GM12872 (cell line): ENCODE data around the gene CD37.

Source experiments
- TF ChIP-seq, protein P1 (sequence below): IDR thresholded peaks from 3 replicates; pipeline ENCODE4 v1.5.1; 2011; ENCODE audit warnings: low read depth, mild to moderate bottlenecking, low read length, moderate library complexity; ENCODE audit not compliant: insufficient read depth

The CD37 gene

DNA sequence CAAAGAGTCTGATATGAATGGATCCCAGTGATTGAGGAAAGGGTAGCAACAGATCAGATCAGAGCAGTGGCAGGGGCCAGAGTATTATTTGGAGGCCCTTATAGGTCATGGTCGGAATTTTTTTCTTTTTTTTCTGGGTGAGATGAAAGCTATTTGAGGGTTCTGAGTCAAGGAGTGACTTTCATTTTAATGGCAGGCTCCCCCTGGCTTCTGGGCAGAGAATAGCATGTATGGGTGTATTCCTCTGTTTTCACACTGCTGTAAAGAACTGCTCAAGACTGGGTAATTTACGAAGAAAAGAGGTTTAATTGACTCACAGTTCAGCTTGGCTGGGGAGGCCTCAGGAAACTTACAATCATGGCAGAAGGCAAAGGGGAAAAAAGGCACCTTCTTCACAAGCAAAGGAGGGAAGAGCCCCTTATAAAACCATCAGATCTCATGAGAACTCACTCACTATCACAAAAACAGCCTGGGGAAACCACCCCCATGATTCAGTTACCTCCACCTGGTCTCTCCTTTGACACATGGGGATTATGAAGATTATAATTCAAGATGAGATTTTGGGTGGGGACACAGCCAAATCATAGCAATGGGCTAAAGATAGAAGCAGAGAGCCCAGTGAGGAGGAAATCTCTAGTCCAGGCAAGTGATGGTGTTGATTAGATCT, 7.2 kb upstream of the CD37 start:
- TF ChIP-seq, protein P1, sequence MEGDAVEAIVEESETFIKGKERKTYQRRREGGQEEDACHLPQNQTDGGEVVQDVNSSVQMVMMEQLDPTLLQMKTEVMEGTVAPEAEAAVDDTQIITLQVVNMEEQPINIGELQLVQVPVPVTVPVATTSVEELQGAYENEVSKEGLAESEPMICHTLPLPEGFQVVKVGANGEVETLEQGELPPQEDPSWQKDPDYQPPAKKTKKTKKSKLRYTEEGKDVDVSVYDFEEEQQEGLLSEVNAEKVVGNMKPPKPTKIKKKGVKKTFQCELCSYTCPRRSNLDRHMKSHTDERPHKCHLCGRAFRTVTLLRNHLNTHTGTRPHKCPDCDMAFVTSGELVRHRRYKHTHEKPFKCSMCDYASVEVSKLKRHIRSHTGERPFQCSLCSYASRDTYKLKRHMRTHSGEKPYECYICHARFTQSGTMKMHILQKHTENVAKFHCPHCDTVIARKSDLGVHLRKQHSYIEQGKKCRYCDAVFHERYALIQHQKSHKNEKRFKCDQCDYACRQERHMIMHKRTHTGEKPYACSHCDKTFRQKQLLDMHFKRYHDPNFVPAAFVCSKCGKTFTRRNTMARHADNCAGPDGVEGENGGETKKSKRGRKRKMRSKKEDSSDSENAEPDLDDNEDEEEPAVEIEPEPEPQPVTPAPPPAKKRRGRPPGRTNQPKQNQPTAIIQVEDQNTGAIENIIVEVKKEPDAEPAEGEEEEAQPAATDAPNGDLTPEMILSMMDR = peak; percentile 73

DNA sequence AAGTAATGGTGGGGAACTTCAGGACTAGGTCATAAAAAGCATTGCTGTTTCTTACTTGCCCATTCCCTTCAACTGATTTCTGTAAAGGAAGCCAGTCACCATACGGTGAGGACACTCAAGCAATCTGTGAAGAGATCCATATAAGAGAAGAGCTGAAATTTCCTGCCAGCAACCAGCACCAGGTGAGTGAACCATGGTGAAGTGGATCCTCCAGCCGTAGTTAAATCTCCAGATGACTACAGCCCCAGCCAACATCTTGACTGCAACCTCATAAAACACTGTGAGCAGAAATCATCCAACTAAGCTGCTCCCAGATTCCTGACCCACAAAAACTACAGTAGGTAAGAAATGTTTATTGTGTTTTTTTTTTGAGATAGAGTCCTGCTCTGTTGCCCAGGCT, 6.5 kb upstream of the CD37 start:
- TF ChIP-seq, protein P1 = no peak

DNA sequence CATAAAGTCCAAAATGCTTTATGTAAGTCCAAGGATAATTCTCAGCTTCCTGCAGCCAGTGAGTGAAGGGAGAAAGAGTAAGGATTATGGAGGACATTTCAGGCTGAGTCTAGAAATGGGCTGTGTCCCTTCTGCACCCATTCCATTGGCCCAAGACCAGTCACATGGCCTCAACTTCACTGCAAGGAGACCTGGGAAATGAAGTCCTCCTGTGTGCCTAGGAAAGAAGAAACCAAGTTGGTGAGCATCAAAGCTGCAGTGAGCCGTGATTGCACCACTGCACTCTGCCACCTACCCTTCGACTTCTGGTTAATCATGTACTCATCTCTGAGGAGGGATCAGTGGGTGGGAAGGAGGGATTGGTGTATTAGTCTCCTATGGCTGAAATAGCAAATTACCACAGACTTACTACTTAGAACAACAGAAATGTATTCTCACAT, 3.6 kb upstream of the CD37 start:
- TF ChIP-seq, protein P1 = no peak

DNA sequence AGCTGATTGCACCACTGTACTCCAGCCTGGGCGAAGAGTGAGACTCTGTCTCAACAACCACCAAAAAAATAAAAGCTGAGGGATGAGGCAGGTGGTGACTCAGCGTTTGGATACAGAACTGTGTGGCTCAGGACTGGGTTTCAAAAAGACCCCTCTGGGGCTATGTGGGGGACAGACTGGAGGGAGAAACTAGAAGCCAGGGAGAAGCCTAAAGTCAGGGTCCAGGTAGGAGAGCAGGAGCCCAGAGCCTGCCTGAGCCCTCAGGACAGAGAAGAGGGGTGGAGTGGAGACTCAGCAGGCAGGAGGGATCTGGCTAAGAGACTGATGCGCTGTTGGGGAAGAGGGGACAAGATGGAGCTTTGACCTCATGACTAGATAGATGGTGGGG, 1.8 kb upstream of the CD37 start:
- TF ChIP-seq, protein P1 = no peak

DNA sequence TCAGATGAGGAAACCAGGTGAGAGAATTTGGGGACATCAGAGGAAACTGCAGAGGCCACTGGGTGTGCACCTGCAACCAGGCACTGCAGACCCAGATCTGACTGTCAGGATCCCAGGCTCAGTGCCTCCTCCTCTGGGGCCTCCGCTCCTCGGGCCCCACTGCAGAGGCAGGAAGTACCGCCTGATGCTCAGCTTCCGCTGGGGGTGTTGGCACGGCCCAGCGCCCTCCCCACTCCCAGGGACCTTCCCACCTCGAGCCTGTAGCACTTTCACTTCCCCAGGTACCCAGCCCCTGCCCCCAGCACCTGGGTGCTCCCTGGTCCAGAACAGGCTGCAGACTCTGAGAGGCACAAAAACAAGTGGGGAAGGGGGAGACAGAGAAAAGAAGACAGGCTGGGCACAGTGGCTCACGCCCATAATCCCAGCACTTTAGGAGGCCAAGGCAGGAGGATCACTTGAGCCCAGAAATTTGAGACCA, 1.4 kb upstream of the CD37 start:
- TF ChIP-seq, protein P1 = no peak

DNA sequence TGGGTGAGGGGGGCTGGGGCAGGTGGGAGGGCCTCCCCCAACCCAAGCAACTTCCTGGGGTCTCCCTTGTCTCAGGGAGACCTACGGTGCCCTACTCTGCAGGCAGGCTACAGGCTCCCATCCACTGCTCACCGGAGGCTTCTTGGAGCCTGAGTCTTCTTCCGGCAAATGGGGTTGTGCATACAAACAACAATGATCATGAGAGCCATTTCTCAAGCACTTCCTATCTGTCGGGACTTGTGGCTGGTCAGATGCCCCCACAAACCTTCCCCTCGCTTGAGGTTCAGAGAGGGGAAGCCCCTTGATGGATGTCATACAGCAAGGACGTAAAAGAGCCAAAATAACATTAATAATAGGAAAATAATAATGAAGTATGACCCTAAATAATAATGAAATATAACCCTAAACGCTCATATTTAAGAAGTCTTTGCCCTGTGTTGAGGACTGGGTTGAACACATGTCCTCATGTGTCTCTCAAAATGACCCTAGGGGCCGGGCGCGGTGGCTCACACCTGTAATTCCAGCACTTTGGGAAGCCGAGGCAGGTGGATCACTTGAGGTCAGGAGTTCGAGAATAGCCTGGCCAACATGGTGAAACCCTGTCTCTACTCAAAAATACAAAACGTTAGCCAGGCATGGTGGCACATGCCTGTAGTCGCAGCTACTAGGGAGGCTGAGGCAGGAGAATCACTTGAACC, 727 bp downstream of the CD37 start:
- TF ChIP-seq, protein P1 = no peak

DNA sequence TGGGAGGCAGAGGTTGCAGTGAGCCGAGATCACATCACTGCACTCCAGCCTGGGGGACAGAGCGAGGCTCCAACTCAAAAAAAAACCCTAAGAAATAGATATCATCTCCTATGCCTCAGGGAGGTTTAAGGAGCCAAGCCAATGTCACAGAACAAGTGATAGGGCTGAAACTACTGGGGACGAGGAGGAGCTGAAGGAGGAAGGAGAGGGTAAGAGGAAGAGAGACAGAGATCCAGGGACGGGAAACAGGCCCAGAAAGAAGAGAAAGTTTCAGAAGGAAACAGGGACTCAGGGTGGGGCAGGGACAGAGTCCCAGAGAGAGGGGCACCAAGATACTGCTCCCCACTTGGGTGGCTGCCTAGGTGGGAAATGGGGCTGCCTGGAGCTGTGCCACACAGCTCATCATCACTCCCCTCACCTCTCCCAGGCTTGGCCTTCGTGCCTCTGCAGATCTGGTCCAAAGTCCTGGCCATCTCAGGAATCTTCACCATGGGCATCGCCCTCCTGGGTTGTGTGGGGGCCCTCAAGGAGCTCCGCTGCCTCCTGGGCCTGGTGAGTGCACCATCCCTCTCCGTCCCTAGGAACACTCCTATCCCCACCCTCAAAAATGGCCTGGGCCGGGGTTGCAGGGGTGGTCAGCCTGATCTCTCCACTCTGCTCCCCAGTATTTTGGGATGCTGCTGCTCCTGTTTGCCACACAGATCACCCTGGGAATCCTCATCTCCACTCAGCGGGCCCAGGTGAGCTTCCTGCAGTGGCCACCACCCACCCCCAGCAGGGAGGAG, 1.5 kb downstream of the CD37 start:
- TF ChIP-seq, protein P1 = no peak
